Activated CD8-positive, alpha-beta T cell treated with anti-CD3 and anti-CD28 coated beads, Interleukin-2, amount 10 ng/mL, durations not matched to agents 7 days and 5 days (primary cell): ENCODE results near the gene ARNT2. TPM values are rescaled to one million over a fixed set of nuclear protein-coding genes. Genes with fewer than 3 reads are reported as not detected.
"Not testable (repeated sequence)": the region's sequence is repeated elsewhere in the genome, so short reads cannot be mapped to it uniquely, and the experiment has no call there.

Experiments
- ATAC-seq: fragments of 150-1000 bp; cut with Tn5 transposase; one replicate; pipeline ENCODE4 v1.10.0; 2021; ENCODE audit warnings: moderate library complexity
- CTCF ChIA-PET: fragments of 350-600 bp; sonication (Branson Sonifier 250); formaldehyde crosslinking; loops from one replicate; lab custom pipeline; 2021; ENCODE audit warnings: antibody characterized with exemption; lab: Charles Lee
- POLR2A ChIA-PET: fragments of 350-600 bp; sonication (Branson Sonifier 250); formaldehyde crosslinking; loops from one replicate; lab custom pipeline; 2021; ENCODE audit warnings: antibody characterized with exemption; lab: Charles Lee
- DNase-seq: peaks from one replicate; pipeline ENCODE4 v3.0.0-alpha.2; 2020
- H3K27ac Mint-ChIP-seq: one replicate; pipeline ENCODE4 v1.8.0; 2021; ENCODE audit warnings: mild to moderate bottlenecking, mixed read lengths
- H3K27me3 Mint-ChIP-seq: one replicate; pipeline ENCODE4 v1.8.0; 2021; ENCODE audit warnings: low read depth, mixed read lengths
- H3K36me3 Mint-ChIP-seq: one replicate; pipeline ENCODE4 v1.8.0; 2021; ENCODE audit warnings: low read depth, mixed read lengths
- H3K4me1 Mint-ChIP-seq: one replicate; pipeline ENCODE4 v1.8.0; 2021; ENCODE audit warnings: low read depth, mixed read lengths
- H3K4me3 Mint-ChIP-seq: one replicate; pipeline ENCODE4 v1.8.0; 2021; ENCODE audit warnings: mild to moderate bottlenecking, mixed read lengths
- H3K9me3 Mint-ChIP-seq: one replicate; pipeline ENCODE4 v1.8.0; 2022; ENCODE audit warnings: mixed read lengths; ENCODE audit not compliant: insufficient read depth
- total RNA-seq, 2 experiments: library from RNA; stranded (reverse); gene quantifications; one replicate each; pipeline ENCODE4 v1.2.3, GENCODE V29; 2021

Gene ARNT2
- total RNA-seq, 2 experiments from 2014 or later: not detected

- Mint-ChIP-seq H3K4me1 (no peaks in the 10 kb centered on the region), H3K36me3 (no peaks in the 10 kb centered on the region), H3K4me3 (no peak overlapping the region), H3K27ac (no peak overlapping the region), H3K9me3 (no peaks in the 10 kb centered on the region), H3K27me3 (no peaks in the 10 kb centered on the region)
- ChIA-PET POLR2A (no interaction called here), CTCF (no interaction called here)
- ATAC-seq (no peak), DNase-seq (no peak)
Observed at GRCh38 chr15:80500021-80500420, 95.8 kb downstream of the ARNT2 start.

GRCh38 chr15:80501476-80501875 lies 97.3 kb downstream of the ARNT2 start:
- Mint-ChIP-seq H3K27ac (no peak overlapping the region), H3K27me3 (no peaks in the 10 kb centered on the region), H3K36me3 (no peaks in the 10 kb centered on the region), H3K4me3 (no peak overlapping the region), H3K9me3 (no peaks in the 10 kb centered on the region), H3K4me1 (no peaks in the 10 kb centered on the region)
- DNase-seq (no peak), ATAC-seq (no peak)
- CTCF ChIA-PET: no interaction called here
- POLR2A ChIA-PET: no interaction called here

- Mint-ChIP-seq H3K4me1 (no peaks in the 10 kb centered on the region), H3K4me3 (no peak overlapping the region), H3K27me3 (no peaks in the 10 kb centered on the region), H3K36me3 (no peaks in the 10 kb centered on the region), H3K9me3 (no peaks in the 10 kb centered on the region), H3K27ac (no peak overlapping the region)
- ChIA-PET CTCF (no interaction called here), POLR2A (no interaction called here)
- no peak for DNase-seq
- no peak for ATAC-seq
Observed at GRCh38 chr15:80502782-80503181, 98.6 kb downstream of the ARNT2 start.

GRCh38 chr15:80503319-80503952 lies 99.3 kb downstream of the ARNT2 start:
- H3K36me3 Mint-ChIP-seq: no peaks in the 10 kb centered on the region
- no peaks in the 10 kb centered on the region for H3K4me1 Mint-ChIP-seq
- no peak for DNase-seq
- H3K9me3 Mint-ChIP-seq: no peaks in the 10 kb centered on the region
- CTCF ChIA-PET: no interaction called here
- no peak overlapping the region for H3K4me3 Mint-ChIP-seq
- no peak overlapping the region for H3K27ac Mint-ChIP-seq
- no peak for ATAC-seq
- H3K27me3 Mint-ChIP-seq: no peaks in the 10 kb centered on the region
- POLR2A ChIA-PET: no interaction called here

GRCh38 chr15:80504931-80505330 lies 100.7 kb downstream of the ARNT2 start:
- ChIA-PET CTCF (interaction anchor here (1.0 kb wide), 1 partner anchor 13 kb away, joined by 3 read pairs; no protein-coding TSS in a partner anchor), POLR2A (no interaction called here)
- no peaks in the 10 kb centered on the region for H3K36me3 Mint-ChIP-seq
- no peaks in the 10 kb centered on the region for H3K4me1 Mint-ChIP-seq
- DNase-seq (no peak), ATAC-seq (no peak)
- no peak overlapping the region for H3K4me3 Mint-ChIP-seq
- no peak overlapping the region for H3K27ac Mint-ChIP-seq
- H3K9me3 Mint-ChIP-seq: no peaks in the 10 kb centered on the region
- H3K27me3 Mint-ChIP-seq: no peaks in the 10 kb centered on the region

GRCh38 chr15:80506286-80506893 lies 102.2 kb downstream of the ARNT2 start:
- H3K4me3 Mint-ChIP-seq: no peak overlapping the region

GRCh38 chr15:80507131-80507530 lies 102.9 kb downstream of the ARNT2 start:
- DNase-seq (no peak), ATAC-seq (no peak)
- ChIA-PET POLR2A (no interaction called here), CTCF (no interaction called here)
- Mint-ChIP-seq H3K36me3 (no peaks in the 10 kb centered on the region), H3K9me3 (no peaks in the 10 kb centered on the region), H3K4me1 (no peaks in the 10 kb centered on the region), H3K4me3 (no peak overlapping the region), H3K27ac (no peak overlapping the region), H3K27me3 (no peaks in the 10 kb centered on the region)

More at GRCh38 chr15:80506286-80506893, 102.2 kb downstream of the ARNT2 start:
- no peaks in the 10 kb centered on the region for H3K27me3 Mint-ChIP-seq
- ATAC-seq (no peak), DNase-seq (no peak)
- H3K4me1 Mint-ChIP-seq: no peaks in the 10 kb centered on the region
- no peaks in the 10 kb centered on the region for H3K36me3 Mint-ChIP-seq
- CTCF ChIA-PET: no interaction called here
- POLR2A ChIA-PET: no interaction called here
- no peak overlapping the region for H3K27ac Mint-ChIP-seq
- no peaks in the 10 kb centered on the region for H3K9me3 Mint-ChIP-seq

GRCh38 chr15:80507638-80508316 lies 103.6 kb downstream of the ARNT2 start:
- ChIA-PET CTCF (no interaction called here), POLR2A (no interaction called here)
- Mint-ChIP-seq H3K4me3 (no peak overlapping the region), H3K27ac (no peak overlapping the region), H3K27me3 (no peaks in the 10 kb centered on the region), H3K9me3 (no peaks in the 10 kb centered on the region), H3K36me3 (no peaks in the 10 kb centered on the region), H3K4me1 (no peaks in the 10 kb centered on the region)
- DNase-seq (no peak), ATAC-seq (no peak)

GRCh38 chr15:80508783-80509182 lies 104.6 kb downstream of the ARNT2 start:
- no peaks in the 10 kb centered on the region for H3K36me3 Mint-ChIP-seq
- no peaks in the 10 kb centered on the region for H3K9me3 Mint-ChIP-seq
- ATAC-seq: no peak
- H3K4me3 Mint-ChIP-seq: no peak overlapping the region
- ChIA-PET CTCF (no interaction called here), POLR2A (no interaction called here)
- H3K27ac Mint-ChIP-seq: no peak overlapping the region
- no peak for DNase-seq
- no peaks in the 10 kb centered on the region for H3K4me1 Mint-ChIP-seq
- no peaks in the 10 kb centered on the region for H3K27me3 Mint-ChIP-seq

GRCh38 chr15:80509800-80510199 lies 105.6 kb downstream of the ARNT2 start:
- Mint-ChIP-seq H3K9me3 (no peaks in the 10 kb centered on the region), H3K36me3 (no peaks in the 10 kb centered on the region), H3K27me3 (no peaks in the 10 kb centered on the region), H3K4me1 (no peaks in the 10 kb centered on the region), H3K4me3 (no peak overlapping the region), H3K27ac (no peak overlapping the region)
- DNase-seq (no peak), ATAC-seq (no peak)
- ChIA-PET CTCF (no interaction called here), POLR2A (no interaction called here)

GRCh38 chr15:80510985-80511384 lies 106.8 kb downstream of the ARNT2 start:
- POLR2A ChIA-PET, H3K27me3 Mint-ChIP-seq, H3K36me3 Mint-ChIP-seq, CTCF ChIA-PET, ATAC-seq, H3K9me3 Mint-ChIP-seq, H3K4me1 Mint-ChIP-seq, H3K4me3 Mint-ChIP-seq, DNase-seq, H3K27ac Mint-ChIP-seq: not testable (repeated sequence)
